Stimulated activated CD8-positive, alpha-beta memory T cell treated with anti-CD3 and anti-CD28 coated beads, Interleukin-2, amount 100 ng/mL, for 48 hours (primary cell): ENCODE data around the gene SRCIN1.

ENCODE experiments used
- DNase-seq, 2 donors: peaks; one replicate each; pipeline ENCODE4 v3.0.0-alpha.2; 2020; ENCODE audit warnings: low read depth in 2 of 2

Gene SRCIN1

GRCh38 chr17:38600906-38601305, 4.8 kb downstream of the SRCIN1 start:
- DNase-seq: no peak

GRCh38 chr17:38600416-38600815, 5.3 kb downstream of the SRCIN1 start:
- DNase-seq: no peak

GRCh38 chr17:38599398-38599856, 6.3 kb downstream of the SRCIN1 start:
- DNase-seq: no peak

- DNase-seq: no peak
These were observed 6.8 kb downstream of the SRCIN1 start for GRCh38 chr17:38598995-38599394.

GRCh38 chr17:38598536-38598935, 7.2 kb downstream of the SRCIN1 start:
- no peak for DNase-seq

- no peak for DNase-seq
These were observed 8.4 kb downstream of the SRCIN1 start for GRCh38 chr17:38597375-38597774.

GRCh38 chr17:38596651-38597050, 9.1 kb downstream of the SRCIN1 start:
- DNase-seq: no peak

GRCh38 chr17:38595892-38596291, 9.9 kb downstream of the SRCIN1 start:
- no peak for DNase-seq

GRCh38 chr17:38594152-38594551, 11.6 kb downstream of the SRCIN1 start:
- DNase-seq: no peak

GRCh38 chr17:38592487-38592886, 13.3 kb downstream of the SRCIN1 start:
- DNase-seq: no peak

GRCh38 chr17:38591759-38592241, 14.0 kb downstream of the SRCIN1 start:
- DNase-seq: no peak

- DNase-seq: no peak
These were observed 14.6 kb downstream of the SRCIN1 start for GRCh38 chr17:38590988-38591758.

GRCh38 chr17:38589462-38590114, 16.2 kb downstream of the SRCIN1 start:
- DNase-seq: no peak

- no peak for DNase-seq
These were observed 17.0 kb downstream of the SRCIN1 start for GRCh38 chr17:38588788-38589174.

GRCh38 chr17:38587947-38588787, 17.6 kb downstream of the SRCIN1 start:
- no peak for DNase-seq

- no peak for DNase-seq
These were observed 18.5 kb downstream of the SRCIN1 start for GRCh38 chr17:38587203-38587602.

GRCh38 chr17:38586788-38587187, 19.0 kb downstream of the SRCIN1 start:
- DNase-seq: no peak

- DNase-seq: no peak
These were observed 19.7 kb downstream of the SRCIN1 start for GRCh38 chr17:38585918-38586529.

GRCh38 chr17:38585056-38585917, 20.5 kb downstream of the SRCIN1 start:
- DNase-seq: no peak

GRCh38 chr17:38584350-38584925, 21.3 kb downstream of the SRCIN1 start:
- DNase-seq: peak; percentile 44 to 54
